Ecto neural progenitor cell (in vitro differentiated cells): ENCODE measurements around the gene DECR2.
A peak's percentile ranks its signal among the peaks of the same experiment; 100 is the strongest.
"Not testable (repeated sequence)": the region's sequence is repeated elsewhere in the genome, so short reads cannot be mapped to it uniquely, and the experiment has no call there.

ENCODE experiments used
- DNase-seq: peaks from one replicate; pipeline ENCODE4 v3.0.0-alpha.2; 2018; ENCODE audit warnings: low spot score

Gene DECR2

GRCh38 chr16:400061-400591, 1.6 kb upstream of the DECR2 start:
- DNase-seq, result peak; percentile 48

GRCh38 chr16:404971-405486, 3.3 kb downstream of the DECR2 start:
- no peak for DNase-seq

GRCh38 chr16:405548-406506, 4.1 kb downstream of the DECR2 start:
- DNase-seq, result no peak

GRCh38 chr16:407253-407652, 5.6 kb downstream of the DECR2 start:
- DNase-seq, result no peak

GRCh38 chr16:410516-411178, 9.0 kb downstream of the DECR2 start:
- no peak for DNase-seq

- no peak for DNase-seq
These were observed 10.0 kb downstream of the DECR2 start for GRCh38 chr16:411576-412265.

- no peak for DNase-seq
These were observed 12.9 kb downstream of the DECR2 start for GRCh38 chr16:414395-415169.

- not testable (repeated sequence) for DNase-seq
These were observed 13.4 kb downstream of the DECR2 start for GRCh38 chr16:415170-415498.

- not testable (repeated sequence) for DNase-seq
These were observed 20.5 kb downstream of the DECR2 start for GRCh38 chr16:422179-422578.

GRCh38 chr16:424033-424622, 22.4 kb downstream of the DECR2 start:
- DNase-seq, result no peak

GRCh38 chr16:424623-425081, 23.0 kb downstream of the DECR2 start:
- no peak for DNase-seq

- peak; percentile 89 for DNase-seq
These were observed 23.5 kb downstream of the DECR2 start, which contains the start of gene RAB11FIP3 for GRCh38 chr16:425082-425718. RAB11FIP3 (plus strand) TSS chr16:425649; CDS start chr16:426007, 358 bp downstream.

GRCh38 chr16:425740-426114, 24.0 kb downstream of the DECR2 start:
- DNase-seq, result no peak

GRCh38 chr16:426115-426905, 24.6 kb downstream of the DECR2 start:
- peak; percentile 61 for DNase-seq

- no peak for DNase-seq
These were observed 25.2 kb downstream of the DECR2 start for GRCh38 chr16:426906-427249.

GRCh38 chr16:427250-427649, 25.6 kb downstream of the DECR2 start:
- no peak for DNase-seq

GRCh38 chr16:430904-431303, 29.2 kb downstream of the DECR2 start:
- DNase-seq, result no peak

GRCh38 chr16:440627-441026, 38.9 kb downstream of the DECR2 start:
- DNase-seq, result no peak

GRCh38 chr16:441447-441846, 39.8 kb downstream of the DECR2 start:
- no peak for DNase-seq

GRCh38 chr16:442976-443375, 41.3 kb downstream of the DECR2 start:
- no peak for DNase-seq
